ENCODE results near the gene FGR. TPM values are rescaled to one million over a fixed set of nuclear protein-coding genes. Genes with fewer than 3 reads are reported as not detected.

Gene FGR
- polyA plus RNA-seq, 1 donor (not counting 4 experiments of a cell fraction or from before 2014, with no cell fraction given), result 0.04 TPM

GRCh38 chr1:27564710-27565649, 70.0 kb downstream of the FGR start:
- H3K9me3 ChIP-seq (ENCODE audit: control insufficient read depth, low read depth, low read length), result no peaks in the 10 kb centered on the region
- DNase-seq (ENCODE audit: low read depth, low spot score) (no peak), FAIRE-seq (no peak)
- no peak overlapping the region for H3K4me3 ChIP-seq (ENCODE audit: control insufficient read depth in 2 of 3, extremely low read depth in 1 of 3, insufficient read depth in 2 of 3, low read depth in 1 of 3, low read length in 3 of 3)
- peaks cover 3 to 8% of the 10 kb centered on the region in 2 experiments for H3K36me3 ChIP-seq (ENCODE audit: control insufficient read depth in 2 of 2, extremely low read depth in 1 of 2, insufficient read depth in 2 of 2, low read length in 2 of 2)
- no peaks in the 10 kb centered on the region for H4K20me1 ChIP-seq (ENCODE audit: control insufficient read depth, extremely low read depth, insufficient read depth, low read length)
- dilution Hi-C loops (cut with MboI; ENCODE audit: extremely low pct_ligation_motif_present, low sequenced_read_pairs), result no loop called here
- no peak overlapping the region for H2AFZ ChIP-seq (ENCODE audit: control insufficient read depth, low read length)
- no peaks in the 10 kb centered on the region for H3K9me1 ChIP-seq (ENCODE audit: control insufficient read depth, extremely low read depth, insufficient read depth, low read length)
- peaks cover 45% of the 10 kb centered on the region for H3K79me2 ChIP-seq (ENCODE audit: control insufficient read depth, insufficient read depth, low read length)
- TF ChIP-seq CTCF (optimal IDR thresholded peaks at IDR 0.05 in 1 of 3, IDR thresholded peaks at IDR 0.05 in 1 of 3, conservative IDR thresholded peaks at IDR 0.05 in 1 of 3; ENCODE audit: extremely low read depth in 1 of 3, insufficient read depth in 2 of 3, low read length in 3 of 3), result no peak
- no peak for TF ChIP-seq EZH2 (IDR thresholded peaks at IDR 0.05; ENCODE audit: low read length)
- no peak overlapping the region for H3K9ac ChIP-seq (ENCODE audit: control insufficient read depth, extremely low read depth, insufficient read depth, low read length)
- H3K4me1 ChIP-seq (ENCODE audit: control insufficient read depth, extremely low read depth, insufficient read depth, low read length), result peaks cover 40% of the 10 kb centered on the region
- H3K27ac ChIP-seq (ENCODE audit: control insufficient read depth, insufficient read depth, low read length), result no peak overlapping the region
- H3K27me3 ChIP-seq (ENCODE audit: control insufficient read depth, extremely low read depth, insufficient read depth, low read length), result no peaks in the 10 kb centered on the region
- no peak overlapping the region for H3K4me2 ChIP-seq (ENCODE audit: control insufficient read depth, extremely low read depth, insufficient read depth, low read depth, low read length)

DNA sequence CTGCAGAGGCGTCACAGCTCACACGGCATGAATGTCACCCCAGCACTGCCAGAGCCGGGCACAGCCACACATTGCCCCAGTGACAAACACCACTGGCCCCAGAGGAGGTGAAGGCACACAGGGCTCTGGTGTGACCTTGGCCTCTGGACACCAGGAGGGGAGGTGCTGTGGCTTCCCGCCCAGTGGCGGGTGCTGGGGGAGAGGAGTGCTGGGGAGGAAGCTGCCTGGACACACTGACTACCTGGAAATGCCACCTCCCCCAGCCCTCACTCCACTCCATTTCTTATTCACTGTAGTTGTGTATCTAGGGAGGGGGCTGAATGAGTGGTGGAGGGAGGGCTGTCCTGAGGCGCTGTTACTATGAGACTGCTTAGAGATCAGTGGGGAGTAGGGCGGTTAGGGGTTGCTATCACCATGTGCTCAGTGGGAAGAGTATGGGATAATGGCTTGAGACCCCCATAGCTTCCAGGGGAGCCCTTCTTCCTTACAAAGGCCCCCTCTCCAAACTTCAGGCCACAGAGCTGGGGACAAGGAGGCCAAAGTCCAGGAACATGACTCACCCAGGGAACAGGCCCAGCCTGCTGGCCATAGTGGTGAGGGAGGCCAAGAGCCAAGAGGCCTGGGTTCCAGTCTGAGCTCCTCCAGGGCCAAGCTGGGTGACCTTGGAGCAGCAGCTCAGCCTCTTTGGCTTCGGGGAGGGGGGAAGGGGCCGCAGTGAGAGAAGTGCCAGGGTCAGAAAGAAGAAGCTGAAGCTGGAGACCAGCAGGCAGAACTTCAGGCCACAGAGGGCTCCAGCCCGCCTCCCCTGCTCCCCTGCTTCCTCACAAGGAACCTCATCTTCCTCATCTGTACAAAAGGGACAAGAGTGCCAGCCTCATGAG, 71.2 kb downstream of the FGR start:
- no peaks in the 10 kb centered on the region for H4K20me1 ChIP-seq (ENCODE audit: control insufficient read depth, extremely low read depth, insufficient read depth, low read length)
- H3K4me1 ChIP-seq (ENCODE audit: control insufficient read depth, extremely low read depth, insufficient read depth, low read length), result peaks cover 40% of the 10 kb centered on the region
- FAIRE-seq (no peak), DNase-seq (ENCODE audit: low read depth, low spot score) (no peak)
- H3K4me3 ChIP-seq (ENCODE audit: control insufficient read depth in 2 of 3, extremely low read depth in 1 of 3, insufficient read depth in 2 of 3, low read depth in 1 of 3, low read length in 3 of 3), result no peak overlapping the region
- H3K36me3 ChIP-seq (ENCODE audit: control insufficient read depth in 2 of 2, extremely low read depth in 1 of 2, insufficient read depth in 2 of 2, low read length in 2 of 2), result peaks cover 4 to 8% of the 10 kb centered on the region in 2 experiments
- H3K27me3 ChIP-seq (ENCODE audit: control insufficient read depth, extremely low read depth, insufficient read depth, low read length), result no peaks in the 10 kb centered on the region
- peaks cover 45% of the 10 kb centered on the region for H3K79me2 ChIP-seq (ENCODE audit: control insufficient read depth, insufficient read depth, low read length)
- H3K9me3 ChIP-seq (ENCODE audit: control insufficient read depth, low read depth, low read length), result no peaks in the 10 kb centered on the region
- dilution Hi-C loops (cut with MboI; ENCODE audit: extremely low pct_ligation_motif_present, low sequenced_read_pairs), result no loop called here
- H3K9me1 ChIP-seq (ENCODE audit: control insufficient read depth, extremely low read depth, insufficient read depth, low read length), result no peaks in the 10 kb centered on the region
- H2AFZ ChIP-seq (ENCODE audit: control insufficient read depth, low read length), result no peak overlapping the region
- no peak overlapping the region for H3K4me2 ChIP-seq (ENCODE audit: control insufficient read depth, extremely low read depth, insufficient read depth, low read depth, low read length)
- no peak overlapping the region for H3K27ac ChIP-seq (ENCODE audit: control insufficient read depth, insufficient read depth, low read length)
- TF ChIP-seq EZH2 (IDR thresholded peaks at IDR 0.05; ENCODE audit: low read length), result no peak
- TF ChIP-seq CTCF (optimal IDR thresholded peaks at IDR 0.05 in 1 of 3, IDR thresholded peaks at IDR 0.05 in 1 of 3, conservative IDR thresholded peaks at IDR 0.05 in 1 of 3; ENCODE audit: extremely low read depth in 1 of 3, insufficient read depth in 2 of 3, low read length in 3 of 3), result no peak
- H3K9ac ChIP-seq (ENCODE audit: control insufficient read depth, extremely low read depth, insufficient read depth, low read length), result no peak overlapping the region

All from keratinocyte (primary cell).